ENCODE results near the gene DNAJB6.

GRCh38 chr7:157372300-157373232 is 35.8 kb downstream of the DNAJB6 start:
- TF ChIP-seq EZH2phosphoT487 (IDR thresholded peaks at IDR 0.05; ENCODE audit: insufficient read depth, low read depth): no peak
- no peak for TF ChIP-seq EZH2 (IDR thresholded peaks at IDR 0.05; ENCODE audit: insufficient read depth, poor library complexity, severe bottlenecking)
